Measurements from ENCODE around the gene SDK1.

DNA sequence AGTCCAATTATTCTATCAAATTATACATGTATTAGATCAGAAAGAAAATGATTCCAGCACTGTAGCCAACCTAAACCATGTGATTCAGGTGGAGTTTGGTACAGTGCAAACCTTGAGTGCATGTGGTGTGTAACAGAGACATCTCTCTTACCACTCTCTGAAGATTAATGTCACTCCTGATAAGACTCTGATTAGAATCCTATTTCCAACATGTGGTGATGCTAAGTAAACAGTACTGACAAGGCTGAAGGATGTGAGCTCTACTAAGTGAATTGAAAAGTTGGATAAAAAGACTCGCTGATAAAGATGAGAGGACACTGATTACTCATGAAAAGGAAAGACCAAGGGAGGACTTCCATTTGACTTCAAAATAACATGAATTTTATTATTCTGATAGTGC is 232.0 kb downstream of the SDK1 start:
- TF ChIP-seq, protein P1, sequence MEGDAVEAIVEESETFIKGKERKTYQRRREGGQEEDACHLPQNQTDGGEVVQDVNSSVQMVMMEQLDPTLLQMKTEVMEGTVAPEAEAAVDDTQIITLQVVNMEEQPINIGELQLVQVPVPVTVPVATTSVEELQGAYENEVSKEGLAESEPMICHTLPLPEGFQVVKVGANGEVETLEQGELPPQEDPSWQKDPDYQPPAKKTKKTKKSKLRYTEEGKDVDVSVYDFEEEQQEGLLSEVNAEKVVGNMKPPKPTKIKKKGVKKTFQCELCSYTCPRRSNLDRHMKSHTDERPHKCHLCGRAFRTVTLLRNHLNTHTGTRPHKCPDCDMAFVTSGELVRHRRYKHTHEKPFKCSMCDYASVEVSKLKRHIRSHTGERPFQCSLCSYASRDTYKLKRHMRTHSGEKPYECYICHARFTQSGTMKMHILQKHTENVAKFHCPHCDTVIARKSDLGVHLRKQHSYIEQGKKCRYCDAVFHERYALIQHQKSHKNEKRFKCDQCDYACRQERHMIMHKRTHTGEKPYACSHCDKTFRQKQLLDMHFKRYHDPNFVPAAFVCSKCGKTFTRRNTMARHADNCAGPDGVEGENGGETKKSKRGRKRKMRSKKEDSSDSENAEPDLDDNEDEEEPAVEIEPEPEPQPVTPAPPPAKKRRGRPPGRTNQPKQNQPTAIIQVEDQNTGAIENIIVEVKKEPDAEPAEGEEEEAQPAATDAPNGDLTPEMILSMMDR (IDR thresholded peaks at IDR 0.05), result no peak
- no peak for TF ChIP-seq POLR2A (IDR thresholded peaks at IDR 0.05)
